ENCODE results near the gene CYP46A1. TPM values are rescaled to one million over a fixed set of nuclear protein-coding genes. Genes with fewer than 3 reads are reported as not detected.

The CYP46A1 gene
- total and polyA plus RNA-seq, 2 experiments from 2014 or later, result 0.22 to 0.29 TPM

- peak overlapping the region; percentile 77; the same call in 1 of the 2 replicates for H3K9ac ChIP-seq
- no peaks in the 10 kb centered on the region for H3K9me2 ChIP-seq (ENCODE audit: insufficient read depth)
- no peaks in the 10 kb centered on the region for H3K9me3 ChIP-seq (ENCODE audit: low read depth)
- no peaks in the 10 kb centered on the region for H3K36me3 ChIP-seq (ENCODE audit: low read depth)
- H3K4me1 ChIP-seq (ENCODE audit: insufficient read depth), result no peaks in the 10 kb centered on the region
- H3K27me3 ChIP-seq (replicated peaks; ENCODE audit: insufficient read depth), result no peaks in the 10 kb centered on the region
- no peak for TF ChIP-seq EZH2phosphoT487 (IDR thresholded peaks at IDR 0.05; ENCODE audit: insufficient read depth, low read depth)
- no peak for TF ChIP-seq EZH2 (IDR thresholded peaks at IDR 0.05; ENCODE audit: insufficient read depth, poor library complexity, severe bottlenecking)
- H2AFZ ChIP-seq, result peak overlapping the region; percentile 88; the same call in 1 of the 2 replicates
- WGBS, 2 experiments (ENCODE audit: low coverage in 1 of 2, low lambda C conversion rate in 2 of 2, missing lambda C conversion rate in 2 of 2), result 65 to 70% methylated on average over 9 to 13 of the region's 13 CpGs
- no peak overlapping the region for H3K4me2 ChIP-seq (ENCODE audit: unreplicated experiment)
- H3F3A ChIP-seq (ENCODE audit: insufficient read depth), result no peaks in the 10 kb centered on the region
- H3K27ac ChIP-seq, result no peak overlapping the region
- in situ Hi-C loops (cut with MboI), result no loop called here
- DNase-seq, result no peak
- no peaks in the 10 kb centered on the region for H4K20me1 ChIP-seq (ENCODE audit: insufficient read depth)
- no peaks in the 10 kb centered on the region for H3K79me2 ChIP-seq (ENCODE audit: insufficient read depth)
- H3K4me3 ChIP-seq, result peak overlapping the region; percentile 81; the same call in 1 of the 2 replicates
Measured at GRCh38 chr14:99730876-99731546, 46.9 kb downstream of the CYP46A1 start.

GRCh38 chr14:99731547-99732435 lies 47.7 kb downstream of the CYP46A1 start:
- H2AFZ ChIP-seq, result no peak overlapping the region
- WGBS, 2 experiments (ENCODE audit: low coverage in 1 of 2, low lambda C conversion rate in 2 of 2, missing lambda C conversion rate in 2 of 2), result 89 to 90% methylated on average over 31 of the region's 32 CpGs
- no peaks in the 10 kb centered on the region for H3K9me3 ChIP-seq (ENCODE audit: low read depth)
- no peaks in the 10 kb centered on the region for H3K36me3 ChIP-seq (ENCODE audit: low read depth)
- H3K79me2 ChIP-seq (ENCODE audit: insufficient read depth), result no peaks in the 10 kb centered on the region
- H3K4me3 ChIP-seq, result no peak overlapping the region
- no peak overlapping the region for H3K4me2 ChIP-seq (ENCODE audit: unreplicated experiment)
- TF ChIP-seq EZH2 (IDR thresholded peaks at IDR 0.05; ENCODE audit: insufficient read depth, poor library complexity, severe bottlenecking) (no peak), EZH2phosphoT487 (IDR thresholded peaks at IDR 0.05; ENCODE audit: insufficient read depth, low read depth) (no peak)
- H3K9me2 ChIP-seq (ENCODE audit: insufficient read depth), result no peaks in the 10 kb centered on the region
- no peak overlapping the region for H3K9ac ChIP-seq
- DNase-seq, result no peak
- H3K27ac ChIP-seq, result no peak overlapping the region
- H3K27me3 ChIP-seq (replicated peaks; ENCODE audit: insufficient read depth), result no peaks in the 10 kb centered on the region
- no peaks in the 10 kb centered on the region for H4K20me1 ChIP-seq (ENCODE audit: insufficient read depth)
- H3K4me1 ChIP-seq (ENCODE audit: insufficient read depth), result no peaks in the 10 kb centered on the region; the same call in 1 of the 2 replicates
- H3F3A ChIP-seq (ENCODE audit: insufficient read depth), result no peaks in the 10 kb centered on the region
- in situ Hi-C loops (cut with MboI), result no loop called here

- Histone ChIP-seq H3F3A (ENCODE audit: insufficient read depth) (no peaks in the 10 kb centered on the region), H3K27ac (no peak overlapping the region), H3K4me2 (ENCODE audit: unreplicated experiment) (no peak overlapping the region), H3K36me3 (ENCODE audit: low read depth) (no peaks in the 10 kb centered on the region), H3K9me2 (ENCODE audit: insufficient read depth) (no peaks in the 10 kb centered on the region), H2AFZ (no peak overlapping the region), H3K4me1 (ENCODE audit: insufficient read depth) (no peaks in the 10 kb centered on the region; the same call in 1 of the 2 replicates), H3K79me2 (ENCODE audit: insufficient read depth) (no peaks in the 10 kb centered on the region), H3K9me3 (ENCODE audit: low read depth) (no peaks in the 10 kb centered on the region), H3K9ac (no peak overlapping the region), H4K20me1 (ENCODE audit: insufficient read depth) (no peaks in the 10 kb centered on the region), H3K27me3 (replicated peaks; ENCODE audit: insufficient read depth) (no peaks in the 10 kb centered on the region), H3K4me3 (no peak overlapping the region)
- in situ Hi-C loops (cut with MboI), result no loop called here
- TF ChIP-seq EZH2 (IDR thresholded peaks at IDR 0.05; ENCODE audit: insufficient read depth, poor library complexity, severe bottlenecking), result no peak
- no peak for TF ChIP-seq EZH2phosphoT487 (IDR thresholded peaks at IDR 0.05; ENCODE audit: insufficient read depth, low read depth)
- no peak for DNase-seq
- WGBS, 2 experiments (ENCODE audit: low coverage in 1 of 2, low lambda C conversion rate in 2 of 2, missing lambda C conversion rate in 2 of 2), result 91% methylated on average over 17 to 23 of the region's 23 CpGs
Measured at GRCh38 chr14:99732436-99733210, 48.5 kb downstream of the CYP46A1 start.

- no peaks in the 10 kb centered on the region for H3K36me3 ChIP-seq (ENCODE audit: low read depth)
- no peak overlapping the region for H2AFZ ChIP-seq
- no peaks in the 10 kb centered on the region for H3K9me3 ChIP-seq (ENCODE audit: low read depth)
- no peak overlapping the region for H3K27ac ChIP-seq
- no peaks in the 10 kb centered on the region for H3K9me2 ChIP-seq (ENCODE audit: insufficient read depth)
- TF ChIP-seq EZH2phosphoT487 (IDR thresholded peaks at IDR 0.05; ENCODE audit: insufficient read depth, low read depth) (no peak), EZH2 (IDR thresholded peaks at IDR 0.05; ENCODE audit: insufficient read depth, poor library complexity, severe bottlenecking) (no peak)
- DNase-seq, result no peak
- H3K4me1 ChIP-seq (ENCODE audit: insufficient read depth), result no peaks in the 10 kb centered on the region; the same call in 1 of the 2 replicates
- no peak overlapping the region for H3K9ac ChIP-seq
- 78 to 86% methylated on average over 6 of the region's 6 CpGs for WGBS, 2 experiments (ENCODE audit: low coverage in 1 of 2, low lambda C conversion rate in 2 of 2, missing lambda C conversion rate in 2 of 2)
- H3F3A ChIP-seq (ENCODE audit: insufficient read depth), result no peaks in the 10 kb centered on the region
- H3K27me3 ChIP-seq (replicated peaks; ENCODE audit: insufficient read depth), result no peaks in the 10 kb centered on the region
- H3K4me2 ChIP-seq (ENCODE audit: unreplicated experiment), result no peak overlapping the region
- no peaks in the 10 kb centered on the region for H4K20me1 ChIP-seq (ENCODE audit: insufficient read depth)
- no peaks in the 10 kb centered on the region for H3K79me2 ChIP-seq (ENCODE audit: insufficient read depth)
- H3K4me3 ChIP-seq, result no peak overlapping the region
- in situ Hi-C loops (cut with MboI), result no loop called here
Measured at GRCh38 chr14:99733211-99733539, 49.1 kb downstream of the CYP46A1 start.

All from GM23248 (cell line).